Activated CD8-positive, alpha-beta T cell treated with anti-CD3 and anti-CD28 coated beads, Interleukin-2, amount 10 ng/mL, durations not matched to agents 7 days and 5 days (primary cell): ENCODE measurements around the gene BCL2L1. TPM values are rescaled to one million over a fixed set of nuclear protein-coding genes. Genes with fewer than 3 reads are reported as not detected.

ENCODE experiments used
- ATAC-seq: fragments of 150-1000 bp; cut with Tn5 transposase; one replicate; pipeline ENCODE4 v1.10.0; 2021; ENCODE audit warnings: moderate library complexity
- CTCF ChIA-PET: fragments of 350-600 bp; sonication (Branson Sonifier 250); formaldehyde crosslinking; loops from one replicate; lab custom pipeline; 2021; ENCODE audit warnings: antibody characterized with exemption; lab: Charles Lee
- POLR2A ChIA-PET: fragments of 350-600 bp; sonication (Branson Sonifier 250); formaldehyde crosslinking; loops from one replicate; lab custom pipeline; 2021; ENCODE audit warnings: antibody characterized with exemption; lab: Charles Lee
- DNase-seq: peaks from one replicate; pipeline ENCODE4 v3.0.0-alpha.2; 2020
- H3K27ac Mint-ChIP-seq: one replicate; pipeline ENCODE4 v1.8.0; 2021; ENCODE audit warnings: mild to moderate bottlenecking, mixed read lengths
- H3K27me3 Mint-ChIP-seq: one replicate; pipeline ENCODE4 v1.8.0; 2021; ENCODE audit warnings: low read depth, mixed read lengths
- H3K36me3 Mint-ChIP-seq: one replicate; pipeline ENCODE4 v1.8.0; 2021; ENCODE audit warnings: low read depth, mixed read lengths
- H3K4me1 Mint-ChIP-seq: one replicate; pipeline ENCODE4 v1.8.0; 2021; ENCODE audit warnings: low read depth, mixed read lengths
- H3K4me3 Mint-ChIP-seq: one replicate; pipeline ENCODE4 v1.8.0; 2021; ENCODE audit warnings: mild to moderate bottlenecking, mixed read lengths
- H3K9me3 Mint-ChIP-seq: one replicate; pipeline ENCODE4 v1.8.0; 2022; ENCODE audit warnings: mixed read lengths; ENCODE audit not compliant: insufficient read depth
- total RNA-seq, 2 experiments: library from RNA; stranded (reverse); gene quantifications; one replicate each; pipeline ENCODE4 v1.2.3, GENCODE V29; 2021

The BCL2L1 gene
- total RNA-seq, 2 experiments from 2014 or later, result 71.4 to 73.0 TPM

DNA sequence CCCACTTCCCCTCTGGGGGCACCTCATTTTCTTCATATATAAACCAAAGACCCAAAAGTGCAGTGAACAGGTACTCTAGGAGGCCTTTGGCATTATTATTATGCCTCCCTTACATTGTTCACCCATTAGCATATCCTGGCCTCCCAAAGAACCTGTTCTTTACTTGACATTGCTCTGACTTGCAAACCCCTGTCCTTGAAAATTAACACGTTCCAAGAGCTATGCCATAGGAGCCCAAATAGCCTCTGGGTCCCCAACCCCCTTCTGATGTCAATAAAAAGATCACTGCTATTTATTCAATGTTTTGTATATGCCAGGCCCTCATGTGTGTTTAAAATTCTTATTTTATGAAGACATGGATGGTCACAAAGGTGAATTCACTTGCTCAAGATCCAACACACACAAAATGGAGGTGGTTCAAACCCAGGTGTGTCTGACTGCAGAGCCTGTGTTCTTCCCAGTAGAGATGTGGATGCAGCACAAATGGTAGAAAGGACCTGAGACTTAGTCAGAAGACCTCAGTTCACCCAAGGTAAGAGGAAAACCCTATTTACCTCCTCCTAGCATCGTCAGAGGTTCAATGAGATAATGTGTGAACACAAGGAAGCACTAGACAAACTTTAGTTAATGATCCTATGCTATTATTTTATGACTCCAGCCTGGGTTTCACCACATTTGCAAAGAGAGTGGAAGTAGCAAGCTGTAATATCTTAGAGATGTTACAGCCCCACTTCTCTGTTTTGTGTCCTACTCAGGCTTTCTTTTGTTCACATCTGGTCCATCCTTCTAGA lies 36.6 kb downstream of the BCL2L1 start:
- DNase-seq, result no peak
- H3K4me1 Mint-ChIP-seq, result peaks cover 72% of the 10 kb centered on the region
- ChIA-PET POLR2A (interaction anchor here (1.1 to 4.9 kb wide), 6 partner anchors 11 to 37 kb away, joined by 3 to 74 read pairs (median 18); partner anchors contain the start of gene BCL2L1), CTCF (interaction anchor here (1.9 to 5.9 kb wide), 5 partner anchors 10 to 74 kb away, joined by 10 to 73 read pairs (median 20); partner anchors contain the start of gene BCL2L1)
- H3K27ac Mint-ChIP-seq, result peak overlapping the region; percentile 80
- no peaks in the 10 kb centered on the region for H3K27me3 Mint-ChIP-seq
- no peak overlapping the region for H3K4me3 Mint-ChIP-seq
- no peaks in the 10 kb centered on the region for H3K9me3 Mint-ChIP-seq
- ATAC-seq, result no peak
- H3K36me3 Mint-ChIP-seq, result peaks cover 74% of the 10 kb centered on the region

DNA sequence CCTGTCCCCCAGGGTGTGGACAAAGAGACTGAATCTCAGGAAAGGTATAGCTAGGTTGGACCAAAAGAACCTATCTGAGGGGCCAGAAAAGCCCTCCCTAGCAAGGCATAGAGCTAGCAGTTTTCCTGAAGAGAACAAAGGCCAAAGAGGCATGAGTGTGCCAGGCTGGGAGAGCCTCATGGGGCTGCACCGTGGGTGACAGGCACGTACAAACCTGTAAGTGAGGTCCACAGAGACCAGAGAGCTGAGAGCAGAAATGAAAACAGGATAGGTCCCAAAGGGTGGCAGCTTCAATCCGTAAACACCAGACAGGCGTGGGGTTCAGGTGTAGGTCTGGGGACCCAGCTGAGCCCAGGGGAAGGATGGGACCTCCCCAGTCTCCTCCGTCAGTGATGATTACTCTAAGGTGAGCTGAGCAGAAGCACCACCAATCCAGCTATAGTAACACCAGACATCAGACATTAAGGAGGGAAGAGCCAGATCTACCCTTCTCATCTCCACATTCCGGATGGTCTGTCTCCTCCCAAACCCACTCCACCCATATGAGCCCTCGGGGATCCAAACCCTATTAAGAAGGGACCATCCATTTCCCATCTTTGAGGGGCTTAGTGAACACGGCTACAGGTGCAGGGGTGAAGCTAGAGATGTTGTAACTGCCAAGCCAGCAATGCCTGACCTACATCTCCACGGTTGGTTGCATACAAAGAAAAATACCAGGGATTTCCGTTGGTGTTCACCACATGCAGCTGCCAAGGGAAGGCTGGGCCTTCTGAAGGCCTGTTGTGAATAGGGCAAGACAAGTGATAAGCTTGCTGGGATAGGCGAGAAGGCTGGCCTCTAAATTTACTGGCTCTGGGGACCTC lies 38.3 kb downstream of the BCL2L1 start:
- peaks cover 80% of the 10 kb centered on the region for H3K36me3 Mint-ChIP-seq
- POLR2A ChIA-PET, result interaction anchor here (0.9 to 4.9 kb wide), 8 partner anchors 9 to 38 kb away, joined by 4 to 74 read pairs (median 14); partner anchors contain the start of gene BCL2L1
- DNase-seq, result no peak

DNA sequence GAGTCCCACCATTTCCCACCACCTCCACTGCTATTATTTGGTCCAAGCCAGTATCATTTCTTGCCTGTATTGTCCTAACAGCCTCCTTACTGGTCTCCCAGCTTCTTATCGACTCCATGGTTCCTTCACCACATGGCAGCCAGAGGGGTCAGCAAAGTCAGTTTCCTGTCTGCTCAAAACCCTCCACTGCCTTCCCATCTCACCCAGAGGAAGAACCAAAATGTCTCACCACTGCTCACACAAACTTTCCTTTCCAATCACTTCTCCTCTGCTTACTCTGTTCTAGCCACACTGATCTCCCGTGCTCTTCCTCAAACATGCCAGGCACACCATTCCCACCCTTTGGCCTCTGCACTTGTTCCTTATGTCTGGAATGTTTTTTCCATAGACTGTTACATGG lies 39.7 kb downstream of the BCL2L1 start:
- CTCF ChIA-PET, result interaction anchor here (1.2 to 5.9 kb wide), 5 partner anchors 20 to 70 kb away, joined by 3 to 73 read pairs (median 6); partner anchors contain the start of gene BCL2L1
- DNase-seq (no peak), ATAC-seq (no peak)
- Mint-ChIP-seq H3K27me3 (no peaks in the 10 kb centered on the region), H3K4me3 (no peak overlapping the region), H3K27ac (peak overlapping the region; percentile 66), H3K4me1 (peaks cover 90% of the 10 kb centered on the region), H3K9me3 (no peaks in the 10 kb centered on the region), H3K36me3 (peaks cover 83% of the 10 kb centered on the region)
- POLR2A ChIA-PET, result interaction anchor here (3.4 kb wide), 1 partner anchor 40 kb away, joined by 32 read pairs; the partner anchor contains the start of gene BCL2L1

More for the DNA sequence above, 38.3 kb downstream of the BCL2L1 start:
- no peaks in the 10 kb centered on the region for H3K27me3 Mint-ChIP-seq
- peak; percentile 67 for ATAC-seq
- H3K27ac Mint-ChIP-seq, result peak overlapping the region; percentile 85
- peaks cover 82% of the 10 kb centered on the region for H3K4me1 Mint-ChIP-seq
- H3K4me3 Mint-ChIP-seq, result no peak overlapping the region
- CTCF ChIA-PET, result interaction anchor here (1.2 to 5.9 kb wide), 6 partner anchors 9 to 72 kb away, joined by 5 to 73 read pairs (median 16); partner anchors contain the start of gene BCL2L1
- H3K9me3 Mint-ChIP-seq, result no peaks in the 10 kb centered on the region

DNA sequence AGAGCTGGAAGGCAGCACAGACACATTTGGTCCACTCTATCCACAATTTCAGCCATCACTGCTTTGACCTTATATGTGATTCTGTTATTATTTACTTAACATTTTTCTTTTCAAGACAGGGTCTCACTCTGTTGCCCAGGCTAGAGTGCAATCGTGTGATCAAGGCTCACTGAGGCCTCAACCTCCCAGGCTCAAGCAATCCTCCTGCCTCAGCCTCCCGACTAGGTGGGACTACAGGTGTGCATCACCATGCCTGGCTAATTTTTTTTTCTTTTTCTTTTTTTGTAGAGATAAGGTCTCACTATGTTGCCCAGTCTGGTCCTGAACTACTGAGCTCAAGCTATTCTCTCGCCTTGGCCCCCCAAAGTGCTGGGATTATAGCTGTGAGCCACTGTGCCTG lies 40.3 kb downstream of the BCL2L1 start:
- peak overlapping the region; percentile 76 for H3K27ac Mint-ChIP-seq
- peaks cover 84% of the 10 kb centered on the region for H3K36me3 Mint-ChIP-seq
- peaks cover 93% of the 10 kb centered on the region for H3K4me1 Mint-ChIP-seq
- ChIA-PET POLR2A (no interaction called here), CTCF (interaction anchor here (1.2 to 5.9 kb wide), 5 partner anchors 20 to 70 kb away, joined by 3 to 73 read pairs (median 6); partner anchors contain the start of gene BCL2L1)
- DNase-seq (no peak), ATAC-seq (no peak)
- H3K4me3 Mint-ChIP-seq, result no peak overlapping the region
- H3K27me3 Mint-ChIP-seq, result no peaks in the 10 kb centered on the region
- H3K9me3 Mint-ChIP-seq, result no peaks in the 10 kb centered on the region

DNA sequence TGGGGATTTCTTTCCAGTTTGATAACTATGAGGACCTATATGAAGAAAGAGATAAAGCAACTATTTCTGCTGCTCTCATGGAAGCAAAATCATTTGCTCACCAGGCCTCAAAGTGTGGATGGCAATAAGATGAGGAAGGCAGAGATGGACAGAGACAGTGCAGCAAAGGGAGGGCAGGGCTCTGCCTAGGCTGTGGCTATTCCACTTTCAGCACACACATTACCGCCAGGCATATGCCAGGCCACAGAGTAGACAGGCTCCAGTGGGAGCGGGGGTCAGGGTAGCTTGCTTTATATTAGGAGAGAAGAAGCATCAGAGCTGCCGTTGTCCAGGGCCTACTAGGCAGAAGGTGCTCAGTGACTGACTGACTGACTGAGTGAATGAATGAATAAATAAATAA lies 40.9 kb downstream of the BCL2L1 start:
- ChIA-PET POLR2A (no interaction called here), CTCF (interaction anchor here (1.5 to 5.9 kb wide), 3 partner anchors 19 to 40 kb away, joined by 6 to 73 read pairs (median 70); partner anchors contain the start of gene BCL2L1)
- Mint-ChIP-seq H3K4me1 (peaks cover 92% of the 10 kb centered on the region), H3K36me3 (peaks cover 83% of the 10 kb centered on the region), H3K27ac (peak overlapping the region; percentile 76), H3K9me3 (no peaks in the 10 kb centered on the region), H3K4me3 (no peak overlapping the region), H3K27me3 (no peaks in the 10 kb centered on the region)
- ATAC-seq (no peak), DNase-seq (no peak)

DNA sequence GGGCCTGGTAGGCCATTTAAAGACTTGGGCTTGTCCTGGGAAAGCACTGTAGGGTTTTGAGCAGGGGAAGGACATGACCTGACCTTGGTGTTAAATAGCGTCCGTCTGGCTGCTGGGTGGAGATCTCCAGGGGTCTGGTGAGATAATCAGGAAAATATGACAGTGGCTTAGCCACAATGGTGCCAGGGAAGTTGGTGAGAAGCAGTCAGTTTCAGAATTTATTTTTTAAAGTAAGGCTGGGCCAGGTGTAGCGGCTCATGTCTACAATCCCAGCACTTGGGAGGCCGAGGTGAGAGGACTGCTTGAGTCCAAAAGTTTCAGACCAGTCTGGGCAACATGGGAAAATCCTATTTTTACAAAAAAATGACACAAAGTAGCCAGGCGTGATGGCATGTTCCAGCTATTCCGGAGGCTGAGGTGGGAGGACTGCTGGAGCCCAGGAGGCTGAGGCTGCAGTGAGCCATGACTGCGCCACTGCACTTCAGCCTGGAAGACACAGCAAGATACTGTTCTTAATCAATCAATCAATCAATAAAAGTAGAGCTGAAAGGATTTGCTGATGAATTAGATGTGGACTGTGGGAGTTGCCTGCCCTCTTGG lies 41.4 kb downstream of the BCL2L1 start:
- peaks cover 82% of the 10 kb centered on the region for H3K36me3 Mint-ChIP-seq
- POLR2A ChIA-PET, result no interaction called here

DNA sequence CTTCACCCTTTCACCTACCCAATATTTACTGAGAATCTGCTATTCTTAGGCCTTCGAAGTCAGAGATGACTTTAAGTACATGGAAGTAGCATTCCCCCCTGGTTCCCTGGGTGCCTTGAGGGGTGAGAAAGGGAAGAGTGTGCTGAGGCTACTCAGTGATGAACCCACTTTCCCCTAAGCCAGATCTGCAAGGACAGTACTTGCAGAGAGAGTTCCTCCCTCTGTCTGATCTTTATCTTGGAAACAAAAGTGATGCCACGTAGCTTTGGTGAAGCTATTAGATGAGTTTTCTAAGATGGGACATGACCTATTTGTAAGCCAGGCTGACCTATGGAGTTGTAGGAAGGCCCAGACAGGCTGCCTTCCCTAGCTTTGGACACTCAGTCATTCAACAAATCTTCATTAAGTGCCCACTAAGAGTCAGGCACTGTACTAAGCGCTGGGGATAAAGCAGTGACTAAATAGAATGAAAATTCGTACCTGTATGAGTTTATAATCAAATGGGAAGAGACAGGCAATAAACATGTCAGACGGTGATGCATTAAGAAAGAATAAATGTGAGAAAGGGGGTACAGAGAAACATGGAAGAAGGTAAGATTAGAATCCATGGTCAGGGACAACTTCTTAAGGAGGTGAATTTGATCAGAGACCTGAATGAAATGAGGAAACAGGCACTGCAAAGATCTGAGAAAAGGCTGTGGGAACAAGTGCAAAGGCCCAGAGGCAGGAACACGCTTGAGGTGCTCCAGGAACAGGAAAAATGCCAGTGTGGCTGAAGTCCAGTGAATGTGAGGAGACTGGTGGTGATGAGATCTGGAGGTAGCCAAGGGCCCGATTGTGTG lies 42.2 kb downstream of the BCL2L1 start:
- Mint-ChIP-seq H3K4me3 (no peak overlapping the region), H3K9me3 (no peaks in the 10 kb centered on the region), H3K4me1 (peaks cover 92% of the 10 kb centered on the region), H3K27me3 (no peaks in the 10 kb centered on the region), H3K36me3 (peaks cover 80% of the 10 kb centered on the region), H3K27ac (peak overlapping the region; percentile 76)
- DNase-seq (no peak), ATAC-seq (no peak)
- ChIA-PET CTCF (interaction anchor here (0.8 to 8.4 kb wide), 3 partner anchors 19 to 117 kb away, joined by 3 to 186 read pairs (median 95); partner anchors contain the start of gene BCL2L1), POLR2A (interaction anchor here (0.7 to 10.0 kb wide), 2 partner anchors 20 to 39 kb away, joined by 3 to 193 read pairs; partner anchors contain the start of gene BCL2L1)

More for the DNA sequence above, 41.4 kb downstream of the BCL2L1 start:
- Mint-ChIP-seq H3K9me3 (no peaks in the 10 kb centered on the region), H3K4me3 (no peak overlapping the region), H3K27ac (peak overlapping the region; percentile 76), H3K4me1 (peaks cover 92% of the 10 kb centered on the region), H3K27me3 (no peaks in the 10 kb centered on the region)
- no peak for ATAC-seq
- no peak for DNase-seq
- CTCF ChIA-PET, result interaction anchor here (1.5 to 8.4 kb wide), 4 partner anchors 19 to 41 kb away, joined by 6 to 186 read pairs (median 72); partner anchors contain the start of gene BCL2L1

DNA sequence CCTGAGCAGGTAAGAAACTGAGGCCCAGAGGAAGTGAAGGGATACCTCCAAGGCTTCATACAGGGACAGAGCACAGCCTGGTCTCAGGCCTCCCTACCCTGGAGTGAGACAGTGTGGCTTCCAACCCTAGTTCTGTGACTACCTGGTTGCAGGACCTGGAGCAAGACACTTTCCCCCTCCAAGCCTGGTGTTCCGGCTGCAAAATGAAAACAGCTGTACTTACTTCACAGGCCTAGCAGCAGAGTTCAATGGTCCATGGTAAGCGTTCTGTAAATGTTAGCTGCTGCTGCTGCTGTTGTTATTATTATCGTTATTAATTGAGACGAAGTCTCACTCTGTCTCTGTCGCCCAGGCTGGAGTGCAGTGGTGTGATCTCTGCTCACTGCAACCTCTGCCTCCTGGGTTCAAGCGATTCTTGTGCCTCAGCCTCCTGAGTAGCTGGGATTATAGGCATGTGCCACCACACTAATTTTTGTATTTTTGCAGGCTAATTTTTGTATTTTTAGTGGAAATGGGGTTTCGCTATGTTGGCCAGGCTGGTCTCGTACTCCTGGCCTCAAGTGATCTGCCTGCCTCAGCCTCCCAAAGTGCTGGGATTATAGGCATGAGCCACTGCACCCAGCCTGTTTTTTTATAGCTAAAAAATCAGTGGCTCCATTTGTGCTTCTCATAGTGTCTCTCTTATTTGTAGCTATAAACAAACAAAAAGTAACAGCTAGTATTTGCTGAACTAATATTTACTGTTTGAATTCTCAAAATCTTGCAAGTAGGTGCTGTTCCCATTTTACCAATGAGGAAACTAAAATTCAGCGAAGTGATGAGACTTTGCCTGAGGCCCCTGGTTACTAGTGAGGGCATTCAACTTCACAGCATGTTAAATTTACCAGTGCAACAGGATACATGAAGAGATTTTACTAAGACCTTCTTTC lies 43.0 kb downstream of the BCL2L1 start:
- no peak for ATAC-seq
- no peak for DNase-seq
- peak overlapping the region; percentile 16 for H3K4me3 Mint-ChIP-seq
- H3K27me3 Mint-ChIP-seq, result no peaks in the 10 kb centered on the region
- H3K4me1 Mint-ChIP-seq, result peaks cover 92% of the 10 kb centered on the region
- ChIA-PET POLR2A (interaction anchor here (0.7 to 10.0 kb wide), 2 partner anchors 21 to 39 kb away, joined by 3 to 193 read pairs; partner anchors contain the start of gene BCL2L1), CTCF (interaction anchor here (0.6 to 8.4 kb wide), 4 partner anchors 18 to 116 kb away, joined by 3 to 186 read pairs (median 49); partner anchors contain the start of gene BCL2L1)
- H3K27ac Mint-ChIP-seq, result peak overlapping the region; percentile 76
- H3K9me3 Mint-ChIP-seq, result no peaks in the 10 kb centered on the region
- H3K36me3 Mint-ChIP-seq, result peaks cover 79% of the 10 kb centered on the region
